ENCODE measurements around the gene MMADHC. TPM values are rescaled to one million over a fixed set of nuclear protein-coding genes. Genes with fewer than 3 reads are reported as not detected.

MMADHC gene
- total RNA-seq, 2 donors from 2014 or later = 63.7 to 121 TPM

- no peaks in the 10 kb centered on the region for H3K4me1 ChIP-seq (replicated peaks)
- TF ChIP-seq CTCF (IDR thresholded peaks at IDR 0.05) = no peak
- TF ChIP-seq POLR2A (IDR thresholded peaks at IDR 0.05) = no peak
- TF ChIP-seq POLR2AphosphoS5 (IDR thresholded peaks at IDR 0.05) = no peak
Observed at GRCh38 chr2:149606251-149606811, 18.8 kb upstream of the MMADHC start.

GRCh38 chr2:149603248-149603647 is 15.7 kb upstream of the MMADHC start:
- no peaks in the 10 kb centered on the region for H3K36me3 ChIP-seq
- no peaks in the 10 kb centered on the region for H3K4me1 ChIP-seq (replicated peaks)
- H3K27ac ChIP-seq = no peak overlapping the region
- H3K9me3 ChIP-seq = no peaks in the 10 kb centered on the region
- H3K4me3 ChIP-seq = no peak overlapping the region
- no peak for DNase-seq (ENCODE audit: low spot score)
- intact Hi-C loops (cut with DNase I) = no loop called here
- 68% methylated on average over 4 of the region's 4 CpGs for WGBS
- H3K27me3 ChIP-seq (replicated peaks; ENCODE audit: insufficient read depth) = no peaks in the 10 kb centered on the region
- no peak for TF ChIP-seq POLR2AphosphoS5 (IDR thresholded peaks at IDR 0.05)
- no peak for TF ChIP-seq CTCF (IDR thresholded peaks at IDR 0.05)
- no peak for TF ChIP-seq POLR2A (IDR thresholded peaks at IDR 0.05)

More at GRCh38 chr2:149606251-149606811, 18.8 kb upstream of the MMADHC start:
- Histone ChIP-seq H3K27me3 (replicated peaks; ENCODE audit: insufficient read depth) (no peaks in the 10 kb centered on the region), H3K4me3 (no peak overlapping the region), H3K27ac (no peak overlapping the region), H3K36me3 (no peaks in the 10 kb centered on the region), H3K9me3 (no peaks in the 10 kb centered on the region)
- intact Hi-C loops (cut with DNase I) = no loop called here
- DNase-seq (ENCODE audit: low spot score) = no peak

- H3K27ac ChIP-seq = no peak overlapping the region
- 60% methylated on average over 3 of the region's 3 CpGs for WGBS
- no peak for DNase-seq (ENCODE audit: low spot score)
- intact Hi-C loops (cut with DNase I) = no loop called here
- no peak for TF ChIP-seq POLR2A (IDR thresholded peaks at IDR 0.05)
- no peak for TF ChIP-seq POLR2AphosphoS5 (IDR thresholded peaks at IDR 0.05)
- no peak for TF ChIP-seq CTCF (IDR thresholded peaks at IDR 0.05)
- H3K27me3 ChIP-seq (replicated peaks; ENCODE audit: insufficient read depth) = no peaks in the 10 kb centered on the region
- no peaks in the 10 kb centered on the region for H3K4me1 ChIP-seq (replicated peaks)
- no peaks in the 10 kb centered on the region for H3K9me3 ChIP-seq
- H3K36me3 ChIP-seq = no peaks in the 10 kb centered on the region
- no peak overlapping the region for H3K4me3 ChIP-seq
Observed at GRCh38 chr2:149601141-149601796, 13.7 kb upstream of the MMADHC start.

GRCh38 chr2:149597668-149598326 is 10.2 kb upstream of the MMADHC start:
- Histone ChIP-seq H3K4me1 (replicated peaks) (no peaks in the 10 kb centered on the region), H3K27me3 (replicated peaks; ENCODE audit: insufficient read depth) (no peaks in the 10 kb centered on the region), H3K36me3 (no peaks in the 10 kb centered on the region), H3K4me3 (peak overlapping the region in 1 of 2 donors; percentile 5), H3K27ac (no peak overlapping the region), H3K9me3 (no peaks in the 10 kb centered on the region)
- intact Hi-C loops (cut with DNase I) = loop anchor here (1.0 to 10.0 kb wide), 7 partner anchors 117 to 1640 kb away; partner anchors contain the start of gene RND3
- 16% methylated on average over 13 of the region's 13 CpGs for WGBS
- TF ChIP-seq CTCF (IDR thresholded peaks at IDR 0.05) (peak; percentile 60 to 88 (median 75)), POLR2AphosphoS5 (IDR thresholded peaks at IDR 0.05) (peak; percentile 64), POLR2A (IDR thresholded peaks at IDR 0.05) (no peak)
- peak; percentile 51 for DNase-seq (ENCODE audit: low spot score)

All from prostate gland (tissue), 2 donors.